GM12878 (cell line): Measurements from ENCODE around the gene SLC6A1.

ENCODE experiments used
- ATF2 ChIP-seq: IDR thresholded peaks from 2 replicates; pipeline ENCODE4 v1.6.1; 2012; ENCODE audit warnings: low read length, inconsistent platforms
- CTCF ChIP-seq, 3 experiments: IDR thresholded peaks in 2 of 3; conservative IDR thresholded peaks in 1 of 3; 2 replicates each; pipeline ENCODE4 v1.5.1; 2011; ENCODE audit warnings: low read depth in 3 of 3, low read length in 3 of 3, mild to moderate bottlenecking in 3 of 3, control low read depth in 2 of 3, moderate library complexity in 2 of 3, inconsistent platforms in 1 of 3, mixed read lengths in 1 of 3; ENCODE audit not compliant: control insufficient read depth in 2 of 3, insufficient read depth in 1 of 3; ENCODE audit errors: extremely low read depth in 1 of 3
- EZH2 ChIP-seq: IDR thresholded peaks from 2 replicates; pipeline ENCODE4 v1.6.1; 2012; ENCODE audit warnings: low read depth, mild to moderate bottlenecking, control low read depth, inconsistent platforms, low read length, borderline replicate concordance; ENCODE audit not compliant: control insufficient read depth
- PAX5 ChIP-seq: IDR thresholded peaks from 2 replicates; pipeline ENCODE4 v1.6.1; 2011; ENCODE audit warnings: low read depth, low read length, borderline replicate concordance
- POLR2AphosphoS5 ChIP-seq: IDR thresholded peaks from 2 replicates; pipeline ENCODE4 v1.6.1; 2011; ENCODE audit warnings: mild to moderate bottlenecking, low read length, inconsistent platforms
- SMAD1 ChIP-seq: fragments of 450-650 bp; IDR thresholded peaks from 2 replicates; pipeline ENCODE4 v1.6.1; 2018; ENCODE audit warnings: mild to moderate bottlenecking, low read depth; ENCODE audit not compliant: partially characterized antibody
- TF ChIP-seq, protein P1 (sequence below): IDR thresholded peaks from 2 replicates; pipeline ENCODE4 v1.6.1; 2011; ENCODE audit warnings: borderline replicate concordance, low read depth, mild to moderate bottlenecking, moderate library complexity, mixed read lengths, low read length; ENCODE audit not compliant: insufficient read depth; ENCODE audit errors: extremely low read length
- TF ChIP-seq, protein P2 (sequence below): fragments of 450-650 bp; formaldehyde crosslinking; IDR thresholded peaks from 2 replicates; pipeline ENCODE4 v1.4.0; 2022; ENCODE audit warnings: mild to moderate bottlenecking, moderate library complexity
- TF ChIP-seq, protein P3 (sequence below): IDR thresholded peaks from 2 replicates; pipeline ENCODE4 v1.6.1; 2012; ENCODE audit warnings: mild to moderate bottlenecking, low read depth, low read length
- TF ChIP-seq, protein P4 (sequence below): IDR thresholded peaks from 2 replicates; pipeline ENCODE4 v1.6.1; 2011; ENCODE audit warnings: low read depth, low read length, improper control_type of control experiment, borderline replicate concordance

GRCh38 chr3:11033871-11034270, 41.3 kb downstream of the SLC6A1 start:
- TF ChIP-seq, protein P1, sequence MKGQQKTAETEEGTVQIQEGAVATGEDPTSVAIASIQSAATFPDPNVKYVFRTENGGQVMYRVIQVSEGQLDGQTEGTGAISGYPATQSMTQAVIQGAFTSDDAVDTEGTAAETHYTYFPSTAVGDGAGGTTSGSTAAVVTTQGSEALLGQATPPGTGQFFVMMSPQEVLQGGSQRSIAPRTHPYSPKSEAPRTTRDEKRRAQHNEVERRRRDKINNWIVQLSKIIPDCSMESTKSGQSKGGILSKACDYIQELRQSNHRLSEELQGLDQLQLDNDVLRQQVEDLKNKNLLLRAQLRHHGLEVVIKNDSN = no peak
- no peak for TF ChIP-seq PAX5
- TF ChIP-seq, protein P2, sequence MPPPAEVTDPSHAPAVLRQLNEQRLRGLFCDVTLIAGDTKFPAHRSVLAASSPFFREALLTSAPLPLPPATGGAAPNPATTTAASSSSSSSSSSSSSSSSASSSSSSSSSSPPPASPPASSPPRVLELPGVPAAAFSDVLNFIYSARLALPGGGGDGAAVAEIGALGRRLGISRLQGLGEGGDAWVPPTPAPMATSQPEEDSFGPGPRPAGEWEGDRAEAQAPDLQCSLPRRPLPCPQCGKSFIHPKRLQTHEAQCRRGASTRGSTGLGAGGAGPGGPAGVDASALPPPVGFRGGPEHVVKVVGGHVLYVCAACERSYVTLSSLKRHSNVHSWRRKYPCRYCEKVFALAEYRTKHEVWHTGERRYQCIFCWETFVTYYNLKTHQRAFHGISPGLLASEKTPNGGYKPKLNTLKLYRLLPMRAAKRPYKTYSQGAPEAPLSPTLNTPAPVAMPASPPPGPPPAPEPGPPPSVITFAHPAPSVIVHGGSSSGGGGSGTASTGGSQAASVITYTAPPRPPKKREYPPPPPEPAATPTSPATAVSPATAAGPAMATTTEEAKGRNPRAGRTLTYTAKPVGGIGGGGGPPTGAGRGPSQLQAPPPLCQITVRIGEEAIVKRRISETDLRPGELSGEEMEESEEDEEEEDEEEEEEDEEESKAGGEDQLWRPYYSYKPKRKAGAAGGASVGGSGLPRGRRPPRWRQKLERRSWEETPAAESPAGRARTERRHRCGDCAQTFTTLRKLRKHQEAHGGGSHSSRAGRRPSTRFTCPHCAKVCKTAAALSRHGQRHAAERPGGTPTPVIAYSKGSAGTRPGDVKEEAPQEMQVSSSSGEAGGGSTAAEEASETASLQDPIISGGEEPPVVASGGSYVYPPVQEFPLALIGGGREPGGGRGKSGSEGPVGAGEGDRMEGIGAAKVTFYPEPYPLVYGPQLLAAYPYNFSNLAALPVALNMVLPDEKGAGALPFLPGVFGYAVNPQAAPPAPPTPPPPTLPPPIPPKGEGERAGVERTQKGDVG (CRISPR knock-in tag) = no peak
- no peak for TF ChIP-seq POLR2AphosphoS5
- TF ChIP-seq CTCF (IDR thresholded peaks at IDR 0.05 in 2 of 3, conservative IDR thresholded peaks at IDR 0.05 in 1 of 3; ENCODE audit: control insufficient read depth in 2 of 3, extremely low read depth in 1 of 3, insufficient read depth in 1 of 3, low read depth in 3 of 3, low read length in 3 of 3) = no peak
- TF ChIP-seq SMAD1 = no peak
- TF ChIP-seq, protein P3, sequence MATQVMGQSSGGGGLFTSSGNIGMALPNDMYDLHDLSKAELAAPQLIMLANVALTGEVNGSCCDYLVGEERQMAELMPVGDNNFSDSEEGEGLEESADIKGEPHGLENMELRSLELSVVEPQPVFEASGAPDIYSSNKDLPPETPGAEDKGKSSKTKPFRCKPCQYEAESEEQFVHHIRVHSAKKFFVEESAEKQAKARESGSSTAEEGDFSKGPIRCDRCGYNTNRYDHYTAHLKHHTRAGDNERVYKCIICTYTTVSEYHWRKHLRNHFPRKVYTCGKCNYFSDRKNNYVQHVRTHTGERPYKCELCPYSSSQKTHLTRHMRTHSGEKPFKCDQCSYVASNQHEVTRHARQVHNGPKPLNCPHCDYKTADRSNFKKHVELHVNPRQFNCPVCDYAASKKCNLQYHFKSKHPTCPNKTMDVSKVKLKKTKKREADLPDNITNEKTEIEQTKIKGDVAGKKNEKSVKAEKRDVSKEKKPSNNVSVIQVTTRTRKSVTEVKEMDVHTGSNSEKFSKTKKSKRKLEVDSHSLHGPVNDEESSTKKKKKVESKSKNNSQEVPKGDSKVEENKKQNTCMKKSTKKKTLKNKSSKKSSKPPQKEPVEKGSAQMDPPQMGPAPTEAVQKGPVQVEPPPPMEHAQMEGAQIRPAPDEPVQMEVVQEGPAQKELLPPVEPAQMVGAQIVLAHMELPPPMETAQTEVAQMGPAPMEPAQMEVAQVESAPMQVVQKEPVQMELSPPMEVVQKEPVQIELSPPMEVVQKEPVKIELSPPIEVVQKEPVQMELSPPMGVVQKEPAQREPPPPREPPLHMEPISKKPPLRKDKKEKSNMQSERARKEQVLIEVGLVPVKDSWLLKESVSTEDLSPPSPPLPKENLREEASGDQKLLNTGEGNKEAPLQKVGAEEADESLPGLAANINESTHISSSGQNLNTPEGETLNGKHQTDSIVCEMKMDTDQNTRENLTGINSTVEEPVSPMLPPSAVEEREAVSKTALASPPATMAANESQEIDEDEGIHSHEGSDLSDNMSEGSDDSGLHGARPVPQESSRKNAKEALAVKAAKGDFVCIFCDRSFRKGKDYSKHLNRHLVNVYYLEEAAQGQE = no peak
- TF ChIP-seq, protein P4, sequence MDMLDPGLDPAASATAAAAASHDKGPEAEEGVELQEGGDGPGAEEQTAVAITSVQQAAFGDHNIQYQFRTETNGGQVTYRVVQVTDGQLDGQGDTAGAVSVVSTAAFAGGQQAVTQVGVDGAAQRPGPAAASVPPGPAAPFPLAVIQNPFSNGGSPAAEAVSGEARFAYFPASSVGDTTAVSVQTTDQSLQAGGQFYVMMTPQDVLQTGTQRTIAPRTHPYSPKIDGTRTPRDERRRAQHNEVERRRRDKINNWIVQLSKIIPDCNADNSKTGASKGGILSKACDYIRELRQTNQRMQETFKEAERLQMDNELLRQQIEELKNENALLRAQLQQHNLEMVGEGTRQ = no peak
- no peak for TF ChIP-seq ATF2
- TF ChIP-seq EZH2 = no peak
